H9 (cell line): ENCODE measurements around the gene ZNF687. TPM values are rescaled to one million over a fixed set of nuclear protein-coding genes. Genes with fewer than 3 reads are reported as not detected.

Experiments used
- DNase-seq: peaks from one replicate; pipeline ENCODE4 v3.0.0-alpha.2; 2017
- H2AFZ ChIP-seq: one replicate; pipeline ENCODE4 v1.6.1; 2013; ENCODE audit warnings: mild to moderate bottlenecking, low read length, control low read depth, moderate library complexity
- H2AK5ac ChIP-seq: 2 replicates; pipeline ENCODE4 v1.6.1; 2013; ENCODE audit warnings: low read length, control low read depth, mixed read lengths; ENCODE audit not compliant: insufficient read length
- H2BK120ac ChIP-seq: one replicate; pipeline ENCODE4 v1.6.1; 2013; ENCODE audit warnings: low read depth, mild to moderate bottlenecking, low read length, control low read depth, inconsistent platforms; ENCODE audit not compliant: poor library complexity, severe bottlenecking
- H2BK12ac ChIP-seq: 2 replicates; pipeline ENCODE4 v1.6.1; 2013; ENCODE audit warnings: low read length, control low read depth, mixed read lengths, low read depth; ENCODE audit not compliant: insufficient read length
- H2BK15ac ChIP-seq: 2 replicates; pipeline ENCODE4 v1.6.1; 2013; ENCODE audit warnings: low read depth, low read length, control low read depth
- H2BK20ac ChIP-seq: one replicate; pipeline ENCODE4 v1.6.1; 2013; ENCODE audit warnings: low read depth, mild to moderate bottlenecking, low read length, control low read depth, inconsistent platforms; ENCODE audit not compliant: poor library complexity, severe bottlenecking
- H2BK5ac ChIP-seq: 2 replicates; pipeline ENCODE4 v1.6.1; 2013; ENCODE audit warnings: low read length, control low read depth, mixed read lengths; ENCODE audit not compliant: insufficient read length
- H3K14ac ChIP-seq: 2 replicates; pipeline ENCODE4 v1.6.1; 2013; ENCODE audit warnings: low read length, control low read depth; ENCODE audit not compliant: insufficient read depth
- H3K18ac ChIP-seq: 2 replicates; pipeline ENCODE4 v1.6.1; 2013; ENCODE audit warnings: low read depth, mild to moderate bottlenecking, mixed read lengths, low read length, control low read depth; ENCODE audit not compliant: insufficient read length
- H3K23ac ChIP-seq: 2 replicates; pipeline ENCODE4 v1.6.1; 2013; ENCODE audit warnings: low read length, control low read depth, mixed read lengths, low read depth; ENCODE audit not compliant: insufficient read length
- H3K23me2 ChIP-seq: 2 replicates; pipeline ENCODE4 v1.6.1; 2013; ENCODE audit warnings: low read depth, mild to moderate bottlenecking, mixed read lengths, low read length, control low read depth; ENCODE audit not compliant: insufficient read length, poor library complexity, severe bottlenecking
- H3K27ac ChIP-seq: 2 replicates; pipeline ENCODE4 v1.5.1; 2013; ENCODE audit warnings: low read length, control low read depth, mixed read lengths, low read depth; ENCODE audit not compliant: insufficient read length
- H3K27me3 ChIP-seq: 2 replicates; pipeline ENCODE4 v1.6.1; 2013; ENCODE audit warnings: low read length, control low read depth, inconsistent platforms; ENCODE audit not compliant: insufficient read depth
- H3K4ac ChIP-seq: 2 replicates; pipeline ENCODE4 v1.6.1; 2013; ENCODE audit warnings: low read depth, mild to moderate bottlenecking, control low read depth, inconsistent platforms, low read length, moderate library complexity
- H3K4me1 ChIP-seq: 2 replicates; pipeline ENCODE4 v1.6.1; 2013; ENCODE audit warnings: low read length, control low read depth, inconsistent platforms; ENCODE audit not compliant: insufficient read depth
- H3K4me2 ChIP-seq: 2 replicates; pipeline ENCODE4 v1.6.1; 2013; ENCODE audit warnings: low read length, control low read depth, mixed read lengths; ENCODE audit not compliant: insufficient read length, insufficient read depth
- H3K56ac ChIP-seq: 2 replicates; pipeline ENCODE4 v1.6.1; 2013; ENCODE audit warnings: low read depth, mild to moderate bottlenecking, mixed read lengths, low read length, control low read depth; ENCODE audit not compliant: insufficient read length
- H3K79me1 ChIP-seq: 2 replicates; pipeline ENCODE4 v1.6.1; 2013; ENCODE audit warnings: low read depth, mild to moderate bottlenecking, moderate library complexity, low read length, control low read depth, inconsistent platforms; ENCODE audit not compliant: insufficient read depth, poor library complexity, severe bottlenecking
- H3K79me2 ChIP-seq: 2 replicates; pipeline ENCODE4 v1.6.1; 2013; ENCODE audit warnings: low read length, control low read depth, inconsistent platforms; ENCODE audit not compliant: insufficient read depth
- H3K9ac ChIP-seq: 2 replicates; pipeline ENCODE4 v1.6.1; 2013; ENCODE audit warnings: low read length, control low read depth, mixed read lengths; ENCODE audit not compliant: insufficient read length; ENCODE audit errors: extremely low read depth
- H3K9me3 ChIP-seq: one replicate; pipeline ENCODE4 v1.6.1; 2013; ENCODE audit warnings: low read depth, low read length, inconsistent platforms; ENCODE audit not compliant: control insufficient read depth
- H3T11ph ChIP-seq: one replicate; pipeline ENCODE4 v1.6.1; 2013; ENCODE audit warnings: mild to moderate bottlenecking, low read length, control low read depth, inconsistent platforms
- H4K20me1 ChIP-seq: one replicate; pipeline ENCODE4 v1.6.1; 2013; ENCODE audit not compliant: control insufficient read depth, insufficient read length, insufficient read depth
- H4K5ac ChIP-seq: 2 replicates; pipeline ENCODE4 v1.6.1; 2013; ENCODE audit warnings: low read depth, mild to moderate bottlenecking, mixed read lengths, low read length, control low read depth; ENCODE audit not compliant: insufficient read length
- H4K8ac ChIP-seq: replicated peaks from 2 replicates; pipeline ENCODE4 v1.6.1; 2013; ENCODE audit warnings: low read length, control low read depth, mixed read lengths, low read depth; ENCODE audit not compliant: insufficient read length
- H4K91ac ChIP-seq: 2 replicates; pipeline ENCODE4 v1.6.1; 2013; ENCODE audit warnings: low read depth, mild to moderate bottlenecking, moderate library complexity, mixed read lengths, low read length, control low read depth; ENCODE audit not compliant: insufficient read length
- H3K27ac Mint-ChIP-seq, 3 experiments: 2 replicates in 2 of 3; 3 replicates in 1 of 3; pipeline ENCODE4 v1.8.0; 2020 to 2021; ENCODE audit warnings: mixed read lengths in 3 of 3, mild to moderate bottlenecking in 1 of 3, moderate library complexity in 1 of 3
- H3K27me3 Mint-ChIP-seq: 2 replicates; pipeline ENCODE4 v1.8.0; 2021; ENCODE audit warnings: low read depth, mild to moderate bottlenecking, moderate library complexity, mixed read lengths
- H3K36me3 Mint-ChIP-seq, 3 experiments: 2 replicates in 2 of 3; 3 replicates in 1 of 3; pipeline ENCODE4 v1.8.0; 2020 to 2021; ENCODE audit warnings: low read depth in 3 of 3, mixed read lengths in 3 of 3; ENCODE audit not compliant: insufficient read depth in 1 of 3
- H3K4me1 Mint-ChIP-seq, 2 experiments: 2 replicates each; pipeline ENCODE4 v1.8.0; 2020; ENCODE audit warnings: mixed read lengths in 2 of 2
- H3K4me3 Mint-ChIP-seq, 2 experiments: 2 replicates in 1 of 2; 3 replicates in 1 of 2; pipeline ENCODE4 v1.8.0; 2020 to 2021; ENCODE audit warnings: mild to moderate bottlenecking in 2 of 2, mixed read lengths in 2 of 2, moderate library complexity in 1 of 2
- H3K9me3 Mint-ChIP-seq, 2 experiments: 2 replicates in 1 of 2; 3 replicates in 1 of 2; pipeline ENCODE4 v1.8.0; 2020; ENCODE audit warnings: mild to moderate bottlenecking in 2 of 2, mixed read lengths in 2 of 2, moderate library complexity in 1 of 2
- WGBS: extraction: QIAGEN DNeasy Blood & Tissue Kit; methylation state at CpG from one replicate; pipeline ENCODE4 v1.1.7; 2013; ENCODE audit warnings: missing lambda C conversion rate, low lambda C conversion rate, mixed read lengths; ENCODE audit not compliant: insufficient read length; ENCODE audit errors: extremely low coverage; 5-methylcytosine and 5-hydroxymethylcytosine counted together
- total RNA-seq: library from RNA; stranded (reverse); gene quantifications from 2 replicates; pipeline ENCODE4 v1.2.1, GENCODE V29; 2021
- TF ChIP-seq, protein P1 (sequence below): fragments of 200-600 bp; sonication (generic); conservative IDR thresholded peaks from 3 replicates; pipeline ENCODE4 v1.8.0; 2021; ENCODE audit warnings: antibody characterized with exemption, mild to moderate bottlenecking

The ZNF687 gene
- total RNA-seq, 1 experiment from 2014 or later: 58.2 TPM

DNA sequence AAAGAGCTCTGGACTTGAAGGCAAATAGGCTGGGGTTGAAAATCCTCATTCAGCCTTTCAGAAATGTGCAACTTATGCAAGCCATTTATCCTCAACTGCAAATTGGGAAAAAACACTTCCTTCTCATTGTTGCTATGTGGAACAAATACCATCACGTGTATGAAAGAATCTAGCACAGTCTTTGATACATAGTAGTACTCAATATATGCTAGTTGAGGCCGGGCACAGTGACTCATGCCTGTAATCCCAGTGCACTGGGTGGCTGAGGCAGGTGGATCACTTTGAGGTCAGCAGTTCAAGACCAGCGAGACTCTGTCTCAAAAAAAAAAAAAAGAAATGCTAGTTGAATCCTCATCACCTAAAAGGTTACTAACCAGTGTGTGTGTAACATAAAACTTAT, 36.9 kb downstream of the ZNF687 start:
- no peak overlapping the region for H2BK20ac ChIP-seq
- H2BK5ac ChIP-seq: no peak overlapping the region
- Mint-ChIP-seq H3K4me3 (no peak overlapping the region), H3K27ac (no peak overlapping the region), H3K4me1 (no peaks in the 10 kb centered on the region), H3K27me3 (no peaks in the 10 kb centered on the region), H3K9me3 (no peaks in the 10 kb centered on the region), H3K36me3 (peaks cover 8 to 50% (median 35%) of the 10 kb centered on the region in 3 experiments)
- H3K23me2 ChIP-seq: no peaks in the 10 kb centered on the region
- H3K9me3 ChIP-seq: no peaks in the 10 kb centered on the region
- H2BK120ac ChIP-seq: no peak overlapping the region
- H3K79me2 ChIP-seq: no peaks in the 10 kb centered on the region
- H3K56ac ChIP-seq: no peak overlapping the region
- WGBS: no CpG with 5 or more reads among the region's 3 CpGs
- H3K27ac ChIP-seq: no peak overlapping the region
- DNase-seq: no peak
- H3K14ac ChIP-seq: no peak overlapping the region
- no peaks in the 10 kb centered on the region for H4K20me1 ChIP-seq
- no peak overlapping the region for H4K91ac ChIP-seq
- H3K4me2 ChIP-seq: no peak overlapping the region
- H4K8ac ChIP-seq: no peak overlapping the region
- H3K27me3 ChIP-seq: no peaks in the 10 kb centered on the region
- no peak overlapping the region for H3T11ph ChIP-seq
- H4K5ac ChIP-seq: no peak overlapping the region
- H3K18ac ChIP-seq: no peak overlapping the region
- H2BK12ac ChIP-seq: no peak overlapping the region
- TF ChIP-seq, protein P1, sequence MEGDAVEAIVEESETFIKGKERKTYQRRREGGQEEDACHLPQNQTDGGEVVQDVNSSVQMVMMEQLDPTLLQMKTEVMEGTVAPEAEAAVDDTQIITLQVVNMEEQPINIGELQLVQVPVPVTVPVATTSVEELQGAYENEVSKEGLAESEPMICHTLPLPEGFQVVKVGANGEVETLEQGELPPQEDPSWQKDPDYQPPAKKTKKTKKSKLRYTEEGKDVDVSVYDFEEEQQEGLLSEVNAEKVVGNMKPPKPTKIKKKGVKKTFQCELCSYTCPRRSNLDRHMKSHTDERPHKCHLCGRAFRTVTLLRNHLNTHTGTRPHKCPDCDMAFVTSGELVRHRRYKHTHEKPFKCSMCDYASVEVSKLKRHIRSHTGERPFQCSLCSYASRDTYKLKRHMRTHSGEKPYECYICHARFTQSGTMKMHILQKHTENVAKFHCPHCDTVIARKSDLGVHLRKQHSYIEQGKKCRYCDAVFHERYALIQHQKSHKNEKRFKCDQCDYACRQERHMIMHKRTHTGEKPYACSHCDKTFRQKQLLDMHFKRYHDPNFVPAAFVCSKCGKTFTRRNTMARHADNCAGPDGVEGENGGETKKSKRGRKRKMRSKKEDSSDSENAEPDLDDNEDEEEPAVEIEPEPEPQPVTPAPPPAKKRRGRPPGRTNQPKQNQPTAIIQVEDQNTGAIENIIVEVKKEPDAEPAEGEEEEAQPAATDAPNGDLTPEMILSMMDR: no peak
- no peak overlapping the region for H3K4ac ChIP-seq
- H3K9ac ChIP-seq: no peak overlapping the region
- no peaks in the 10 kb centered on the region for H3K79me1 ChIP-seq
- H2BK15ac ChIP-seq: no peak overlapping the region
- no peaks in the 10 kb centered on the region for H3K4me1 ChIP-seq
- H3K23ac ChIP-seq: no peak overlapping the region
- H2AFZ ChIP-seq: no peak overlapping the region
- no peak overlapping the region for H2AK5ac ChIP-seq
